Stimulated activated CD8-positive, alpha-beta memory T cell treated with anti-CD3 and anti-CD28 coated beads, Interleukin-15, amount 100 ng/mL, for 1 hour (primary cell): ENCODE results near the gene ZNF512.

Experiments used
- DNase-seq: peaks from one replicate; pipeline ENCODE4 v3.0.0-alpha.2; 2020; ENCODE audit warnings: low read depth

Gene ZNF512

DNA sequence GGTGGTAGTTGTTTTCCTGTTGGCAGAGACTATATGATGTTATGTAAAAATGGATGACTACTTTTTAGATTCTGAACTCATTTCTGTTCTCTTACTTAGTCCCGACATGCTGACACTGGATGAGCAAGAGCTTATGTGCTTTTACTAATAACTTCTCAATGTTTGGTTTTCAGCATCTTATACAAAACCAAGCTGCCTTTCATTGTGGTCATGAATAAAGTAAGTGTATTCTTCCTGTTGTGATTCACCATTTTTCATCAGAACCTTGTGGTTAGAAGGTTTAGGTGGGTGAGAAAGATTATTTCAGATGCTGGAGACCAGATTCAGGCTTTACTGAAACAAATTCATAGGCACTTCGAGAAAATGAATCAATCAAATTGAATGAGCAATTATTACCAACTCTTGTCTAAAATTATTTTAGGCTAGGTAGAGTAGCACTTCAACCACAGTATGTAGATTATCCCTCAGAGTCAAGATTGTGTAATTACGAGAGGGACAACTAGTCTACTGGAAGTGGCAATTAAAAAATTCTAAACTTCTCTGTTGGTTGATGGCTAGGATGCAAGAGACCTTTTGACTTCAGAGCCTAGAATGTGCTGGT, 55.3 kb downstream of the ZNF512 start:
- DNase-seq = no peak

GRCh38 chr2:27638709-27639108, 55.9 kb downstream of the ZNF512 start:
- DNase-seq = no peak

- DNase-seq = no peak
Observed at GRCh38 chr2:27640722-27641245, 57.9 kb downstream of the ZNF512 start.

DNA sequence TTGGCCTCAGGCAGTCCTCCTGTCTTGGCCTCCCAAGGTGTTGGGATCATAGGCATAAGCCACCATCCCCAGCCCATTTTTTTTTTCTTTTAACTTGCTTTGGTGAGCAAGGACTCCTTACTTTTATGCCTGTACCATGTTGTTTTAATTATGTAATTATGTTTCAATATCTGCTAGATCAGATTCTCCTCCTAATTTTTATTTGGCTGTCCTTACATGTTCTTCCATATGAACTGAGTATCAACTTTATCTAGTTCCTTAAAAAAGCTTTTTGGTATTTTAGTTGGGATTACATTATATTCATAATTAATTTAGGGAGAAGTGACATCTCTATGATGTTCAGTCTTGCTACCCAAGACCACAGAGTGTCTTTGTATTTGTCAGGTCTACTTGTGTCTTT, 62.4 kb downstream of the ZNF512 start:
- DNase-seq = no peak

GRCh38 chr2:27647289-27647688, 64.4 kb downstream of the ZNF512 start:
- no peak for DNase-seq

GRCh38 chr2:27647737-27648136, 64.9 kb downstream of the ZNF512 start:
- DNase-seq = no peak

GRCh38 chr2:27651056-27651455, 68.2 kb downstream of the ZNF512 start:
- DNase-seq = no peak

DNA sequence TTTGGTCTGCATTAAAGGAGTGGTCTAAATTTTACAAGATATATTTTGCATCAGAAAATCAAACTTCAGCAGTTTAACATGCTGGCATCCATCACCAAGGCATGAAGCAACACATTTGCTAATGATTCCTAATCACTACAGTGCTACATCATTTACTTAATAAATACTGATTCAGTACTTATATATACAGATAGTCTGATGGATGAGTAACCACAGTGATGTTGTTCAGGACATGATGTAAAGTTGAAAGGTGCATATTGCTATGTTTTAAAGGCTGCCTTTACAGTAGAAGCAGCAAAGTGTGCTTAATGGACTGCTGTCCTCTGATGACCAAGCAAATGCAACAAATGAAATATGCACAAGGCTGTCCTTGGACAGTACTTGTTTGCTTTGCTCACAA, 69.5 kb downstream of the ZNF512 start:
- no peak for DNase-seq

GRCh38 chr2:27652790-27653189, 69.9 kb downstream of the ZNF512 start:
- no peak for DNase-seq

DNA sequence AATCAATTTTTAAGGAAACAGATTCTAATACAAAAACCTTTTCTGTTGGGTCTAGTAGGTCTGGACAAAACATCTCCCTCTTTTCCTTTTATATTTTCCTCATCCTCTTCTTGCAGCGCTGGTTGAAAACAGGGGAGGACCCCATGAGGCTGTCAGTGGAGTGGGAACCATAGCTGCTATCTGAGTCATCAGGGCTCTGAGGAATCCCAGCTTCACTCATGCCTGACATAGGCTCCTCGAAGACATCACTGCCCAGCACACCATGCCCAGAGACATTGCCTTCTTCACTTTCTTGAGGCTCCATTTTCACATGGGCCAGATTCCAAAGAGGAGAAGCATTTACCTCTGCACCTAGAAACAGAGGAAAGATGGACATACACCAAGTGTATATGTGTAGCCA, 70.6 kb downstream of the ZNF512 start:
- no peak for DNase-seq

- no peak for DNase-seq
Observed at GRCh38 chr2:27655155-27655951, 72.5 kb downstream of the ZNF512 start.

GRCh38 chr2:27661371-27661770, 78.5 kb downstream of the ZNF512 start:
- no peak for DNase-seq

- peak; percentile 58 for DNase-seq
Observed at GRCh38 chr2:27663285-27664153, 80.7 kb downstream of the ZNF512 start, which contains the start of the genes SLC4A1AP and SUPT7L. TSS of gene SLC4A1AP (plus strand) at chr2:27663889. CDS start at chr2:27663915, 26 bp downstream. TSS of gene SUPT7L (minus strand) at chr2:27663614. CDS start at chr2:27662192, 1,422 bp downstream.

- no peak for DNase-seq
Observed at GRCh38 chr2:27664154-27664574, 81.3 kb downstream of the ZNF512 start.

DNA sequence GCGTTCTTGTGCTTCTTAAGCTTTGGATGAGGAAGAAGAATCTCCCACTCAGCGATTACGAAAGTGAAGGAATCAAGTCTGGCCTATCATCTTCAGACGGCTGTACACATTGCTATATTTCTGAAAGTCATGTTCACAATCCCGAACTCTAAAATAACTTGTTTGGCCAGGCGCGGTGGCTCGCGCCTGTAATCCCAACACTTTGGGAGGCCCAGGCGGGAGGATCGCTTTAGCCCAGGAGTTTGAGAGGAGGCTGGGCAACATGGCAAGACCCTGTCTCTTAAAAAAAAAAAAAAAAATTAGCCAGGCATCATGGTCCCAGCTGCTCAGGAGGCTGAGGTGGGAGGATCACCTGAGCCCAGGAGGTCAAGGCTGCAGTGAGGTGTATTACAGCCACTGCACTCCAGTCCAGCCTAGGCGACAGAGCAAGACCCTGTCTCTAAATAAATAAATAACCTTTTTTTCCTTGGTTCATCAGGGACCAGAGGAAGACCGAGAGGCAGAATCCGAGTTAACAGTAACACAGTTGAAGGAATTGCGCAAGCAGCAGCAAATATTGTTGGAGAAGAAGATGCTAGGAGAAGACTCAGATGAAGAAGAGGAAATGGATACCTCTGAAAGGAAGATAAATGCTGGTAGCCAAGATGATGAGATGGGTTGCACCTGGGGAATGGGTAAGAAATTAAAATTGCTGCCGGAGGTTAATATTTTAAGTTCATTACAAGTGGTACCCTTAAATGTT, 82.0 kb downstream of the ZNF512 start:
- no peak for DNase-seq

- DNase-seq = no peak
Observed at GRCh38 chr2:27667446-27667845, 84.6 kb downstream of the ZNF512 start.

GRCh38 chr2:27671235-27671634, 88.4 kb downstream of the ZNF512 start:
- DNase-seq = no peak
